ENCODE measurements around the gene COX4I2.

COX4I2 gene

GRCh38 chr20:31603822-31604566 lies 33.7 kb upstream of the COX4I2 start:
- Histone ChIP-seq H2AK5ac (ENCODE audit: low read length) (no peak overlapping the region), H3K4me3 (ENCODE audit: low read depth, low read length) (peak overlapping the region; percentile 73), H3K9ac (ENCODE audit: low read length) (peak overlapping the region; percentile 99), H2BK12ac (ENCODE audit: low read length) (peak overlapping the region; percentile 29), H4K91ac (ENCODE audit: low read depth, low read length) (peak overlapping the region; percentile 98), H4K8ac (ENCODE audit: low read depth, low read length) (peak overlapping the region; percentile 79), H3K23ac (ENCODE audit: low read length) (no peak overlapping the region), H3K27me3 (ENCODE audit: insufficient read depth, low read length) (no peaks in the 10 kb centered on the region), H4K12ac (ENCODE audit: low read depth, low read length) (no peak overlapping the region), H3K18ac (ENCODE audit: low read length) (peak overlapping the region; percentile 69), H3K79me2 (ENCODE audit: control insufficient read depth, insufficient read depth, low read length, poor library complexity) (peaks cover 29% of the 10 kb centered on the region), H3K9me3 (ENCODE audit: insufficient read depth, low read depth, low read length) (no peaks in the 10 kb centered on the region), H3K27ac (ENCODE audit: low read depth, low read length) (peak overlapping the region; percentile 100), H3K4me2 (ENCODE audit: low read length) (peak overlapping the region; percentile 90), H3K79me1 (ENCODE audit: low read length) (peaks cover 63% of the 10 kb centered on the region), H3K36me3 (ENCODE audit: control insufficient read depth in 1 of 2, insufficient read depth in 2 of 2, low read length in 2 of 2) (peaks cover 16 to 18% of the 10 kb centered on the region in 2 experiments), H2AFZ (ENCODE audit: insufficient read depth, low read length, poor library complexity) (no peak overlapping the region), H3K4ac (ENCODE audit: low read depth, low read length) (peak overlapping the region; percentile 66), H2BK5ac (ENCODE audit: low read depth, low read length, poor library complexity) (peak overlapping the region; percentile 97), H2BK120ac (ENCODE audit: insufficient read depth, low read length, poor library complexity) (peak overlapping the region; percentile 87), H3K4me1 (ENCODE audit: control insufficient read depth in 1 of 2, insufficient read depth in 2 of 2, low read length in 2 of 2) (peaks cover 7 to 16% of the 10 kb centered on the region in 2 experiments), H3K14ac (ENCODE audit: low read length) (peak overlapping the region; percentile 81)
- no CpG with 5 or more reads among the region's 43 CpGs for WGBS (ENCODE audit: extremely low coverage, insufficient coverage, insufficient read length)
- DNase-seq = peak; percentile 98

GRCh38 chr20:31604567-31605030 lies 33.1 kb upstream of the COX4I2 start:
- Histone ChIP-seq H3K79me1 (ENCODE audit: low read length) (peaks cover 67% of the 10 kb centered on the region), H3K27me3 (ENCODE audit: insufficient read depth, low read length) (no peaks in the 10 kb centered on the region), H3K27ac (ENCODE audit: low read depth, low read length) (peak overlapping the region; percentile 100), H2BK5ac (ENCODE audit: low read depth, low read length, poor library complexity) (peak overlapping the region; percentile 97), H4K12ac (ENCODE audit: low read depth, low read length) (peak overlapping the region; percentile 83), H4K91ac (ENCODE audit: low read depth, low read length) (peak overlapping the region; percentile 98), H2BK12ac (ENCODE audit: low read length) (peak overlapping the region; percentile 17), H3K23ac (ENCODE audit: low read length) (no peak overlapping the region), H3K9me3 (ENCODE audit: insufficient read depth, low read depth, low read length) (no peaks in the 10 kb centered on the region), H2BK120ac (ENCODE audit: insufficient read depth, low read length, poor library complexity) (peak overlapping the region; percentile 87), H3K36me3 (ENCODE audit: control insufficient read depth in 1 of 2, insufficient read depth in 2 of 2, low read length in 2 of 2) (peaks cover 16 to 18% of the 10 kb centered on the region in 2 experiments), H3K18ac (ENCODE audit: low read length) (peak overlapping the region; percentile 69), H4K8ac (ENCODE audit: low read depth, low read length) (peak overlapping the region; percentile 79), H3K4me3 (ENCODE audit: low read depth, low read length) (peak overlapping the region; percentile 73), H2AFZ (ENCODE audit: insufficient read depth, low read length, poor library complexity) (no peak overlapping the region), H3K4ac (ENCODE audit: low read depth, low read length) (peak overlapping the region; percentile 66), H3K4me1 (ENCODE audit: control insufficient read depth in 1 of 2, insufficient read depth in 2 of 2, low read length in 2 of 2) (peaks cover 13 to 22% of the 10 kb centered on the region in 2 experiments), H2AK5ac (ENCODE audit: low read length) (peak overlapping the region; percentile 6), H3K79me2 (ENCODE audit: control insufficient read depth, insufficient read depth, low read length, poor library complexity) (peaks cover 32% of the 10 kb centered on the region), H3K4me2 (ENCODE audit: low read length) (peak overlapping the region; percentile 90), H3K9ac (ENCODE audit: low read length) (peak overlapping the region; percentile 99), H3K14ac (ENCODE audit: low read length) (peak overlapping the region; percentile 81)
- peak; percentile 66 to 67 for DNase-seq
- WGBS (ENCODE audit: extremely low coverage, insufficient coverage, insufficient read length) = no CpG with 5 or more reads among the region's 14 CpGs

- peak within 1 kb of the TSS; percentile 17 for H2BK12ac ChIP-seq (ENCODE audit: low read length)
- peaks cover 71% of the 10 kb centered on the region for H3K79me1 ChIP-seq (ENCODE audit: low read length)
- H2BK120ac ChIP-seq (ENCODE audit: insufficient read depth, low read length, poor library complexity) = peak within 1 kb of the TSS; percentile 87
- peak within 1 kb of the TSS; percentile 81 for H3K14ac ChIP-seq (ENCODE audit: low read length)
- H3K36me3 ChIP-seq (ENCODE audit: control insufficient read depth in 1 of 2, insufficient read depth in 2 of 2, low read length in 2 of 2) = peaks cover 16 to 18% of the 10 kb centered on the region in 2 experiments
- peak within 1 kb of the TSS; percentile 2 for H2AFZ ChIP-seq (ENCODE audit: insufficient read depth, low read length, poor library complexity)
- DNase-seq = peak; percentile 95 to 97
- H3K4me1 ChIP-seq (ENCODE audit: control insufficient read depth in 1 of 2, insufficient read depth in 2 of 2, low read length in 2 of 2) = peaks cover 13 to 25% of the 10 kb centered on the region in 2 experiments
- no peaks in the 10 kb centered on the region for H3K27me3 ChIP-seq (ENCODE audit: insufficient read depth, low read length)
- H3K18ac ChIP-seq (ENCODE audit: low read length) = peak within 1 kb of the TSS; percentile 81
- peak within 1 kb of the TSS; percentile 100 for H3K27ac ChIP-seq (ENCODE audit: low read depth, low read length)
- peak within 1 kb of the TSS; percentile 6 for H2AK5ac ChIP-seq (ENCODE audit: low read length)
- peak within 1 kb of the TSS; percentile 99 for H3K9ac ChIP-seq (ENCODE audit: low read length)
- no peak within 1 kb of the TSS for H3K23ac ChIP-seq (ENCODE audit: low read length)
- H3K4ac ChIP-seq (ENCODE audit: low read depth, low read length) = peak within 1 kb of the TSS; percentile 66
- H3K4me2 ChIP-seq (ENCODE audit: low read length) = peak within 1 kb of the TSS; percentile 90
- peak within 1 kb of the TSS; percentile 97 for H2BK5ac ChIP-seq (ENCODE audit: low read depth, low read length, poor library complexity)
- peak within 1 kb of the TSS; percentile 84 for H4K8ac ChIP-seq (ENCODE audit: low read depth, low read length)
- H4K12ac ChIP-seq (ENCODE audit: low read depth, low read length) = peak within 1 kb of the TSS; percentile 83
- peak within 1 kb of the TSS; percentile 91 for H3K4me3 ChIP-seq (ENCODE audit: low read depth, low read length)
- peaks cover 33% of the 10 kb centered on the region for H3K79me2 ChIP-seq (ENCODE audit: control insufficient read depth, insufficient read depth, low read length, poor library complexity)
- no CpG with 5 or more reads among the region's 74 CpGs for WGBS (ENCODE audit: extremely low coverage, insufficient coverage, insufficient read length)
- H4K91ac ChIP-seq (ENCODE audit: low read depth, low read length) = peak within 1 kb of the TSS; percentile 98
- H3K9me3 ChIP-seq (ENCODE audit: insufficient read depth, low read depth, low read length) = no peaks in the 10 kb centered on the region
These were observed 32.4 kb upstream of the COX4I2 start, which contains the start of gene ID1 for GRCh38 chr20:31605031-31605901. Gene ID1, plus strand, starts transcription at chr20:31605289. Its CDS starts 99 bp downstream, at chr20:31605388.
